Activated CD4-positive, alpha-beta T cell treated with anti-CD3 and anti-CD28 coated beads, Interleukin-2, Interleukin-4, amounts not matched to agents 100 ng/mL and 50 ng/mL, durations not matched to agents 16 hours and 8 hours (primary cell): ENCODE data around the gene CRACDL.

Source experiments
- DNase-seq: peaks from one replicate; pipeline ENCODE4 v3.0.0-alpha.2; 2020; ENCODE audit warnings: low spot score

CRACDL gene

GRCh38 chr2:98746426-98746825 is 189.6 kb downstream of the CRACDL start:
- DNase-seq: no peak

- no peak for DNase-seq
Measured at GRCh38 chr2:98744595-98744994, 191.4 kb downstream of the CRACDL start.
